ENCODE data around the gene WDR5.

WDR5 gene

GRCh38 chr9:134189470-134190231 is 53.8 kb downstream of the WDR5 start:
- DNase-seq (ENCODE audit: extremely low read depth, low read depth): no peak
- no peak for TF ChIP-seq CTCF (IDR thresholded peaks at IDR 0.05; ENCODE audit: low read depth, low read length)

GRCh38 chr9:134190232-134191121 is 54.6 kb downstream of the WDR5 start:
- DNase-seq (ENCODE audit: extremely low read depth, low read depth): no peak
- no peak for TF ChIP-seq CTCF (IDR thresholded peaks at IDR 0.05; ENCODE audit: low read depth, low read length)

GRCh38 chr9:134191455-134192209 is 55.8 kb downstream of the WDR5 start:
- no peak for TF ChIP-seq CTCF (IDR thresholded peaks at IDR 0.05; ENCODE audit: low read depth, low read length)
- no peak for DNase-seq (ENCODE audit: extremely low read depth, low read depth)

- no peak for TF ChIP-seq CTCF (IDR thresholded peaks at IDR 0.05; ENCODE audit: low read depth, low read length)
- no peak for DNase-seq (ENCODE audit: extremely low read depth, low read depth)
These were observed 56.5 kb downstream of the WDR5 start for GRCh38 chr9:134192311-134192950.

GRCh38 chr9:134192951-134193731 is 57.3 kb downstream of the WDR5 start:
- no peak for DNase-seq (ENCODE audit: extremely low read depth, low read depth)
- no peak for TF ChIP-seq CTCF (IDR thresholded peaks at IDR 0.05; ENCODE audit: low read depth, low read length)

GRCh38 chr9:134193912-134194535 is 58.1 kb downstream of the WDR5 start:
- DNase-seq (ENCODE audit: extremely low read depth, low read depth): no peak
- no peak for TF ChIP-seq CTCF (IDR thresholded peaks at IDR 0.05; ENCODE audit: low read depth, low read length)
